Limb (tissue), 2 donors: ENCODE data around the gene CTNND2.

ENCODE experiments used
- DNase-seq, 2 donors: peaks; one replicate each; pipeline ENCODE4 v3.0.0-alpha.2; 2016; ENCODE audit errors: extremely low spot score in 2 of 2

The CTNND2 gene

GRCh38 chr5:11520241-11520930 lies 383.9 kb downstream of the CTNND2 start:
- DNase-seq, result no peak

GRCh38 chr5:11519236-11519635 lies 385.0 kb downstream of the CTNND2 start:
- no peak for DNase-seq

- no peak for DNase-seq
These were observed 385.6 kb downstream of the CTNND2 start for GRCh38 chr5:11518676-11519075.

GRCh38 chr5:11514705-11515432 lies 389.4 kb downstream of the CTNND2 start:
- no peak for DNase-seq

GRCh38 chr5:11511878-11512277 lies 392.4 kb downstream of the CTNND2 start:
- no peak for DNase-seq

- DNase-seq, result no peak
These were observed 393.4 kb downstream of the CTNND2 start for GRCh38 chr5:11510889-11511288.

- no peak for DNase-seq
These were observed 394.5 kb downstream of the CTNND2 start for GRCh38 chr5:11509793-11510192.

GRCh38 chr5:11507156-11507910 lies 396.9 kb downstream of the CTNND2 start:
- no peak for DNase-seq

- no peak for DNase-seq
These were observed 399.4 kb downstream of the CTNND2 start for GRCh38 chr5:11504886-11505193.

- DNase-seq, result no peak
These were observed 400.0 kb downstream of the CTNND2 start for GRCh38 chr5:11504065-11504885.

GRCh38 chr5:11502783-11503182 lies 401.5 kb downstream of the CTNND2 start:
- DNase-seq, result no peak

GRCh38 chr5:11497651-11498050 lies 406.6 kb downstream of the CTNND2 start:
- no peak for DNase-seq

GRCh38 chr5:11496137-11496719 lies 408.0 kb downstream of the CTNND2 start:
- DNase-seq, result no peak

- DNase-seq, result no peak
These were observed 409.9 kb downstream of the CTNND2 start for GRCh38 chr5:11494340-11494739.

- DNase-seq, result no peak
These were observed 412.7 kb downstream of the CTNND2 start for GRCh38 chr5:11491404-11492075.

GRCh38 chr5:11483630-11484029 lies 420.6 kb downstream of the CTNND2 start:
- DNase-seq, result no peak

GRCh38 chr5:11482011-11482410 lies 422.2 kb downstream of the CTNND2 start:
- DNase-seq, result no peak

GRCh38 chr5:11477786-11478185 lies 426.5 kb downstream of the CTNND2 start:
- no peak for DNase-seq

- no peak for DNase-seq
These were observed 427.4 kb downstream of the CTNND2 start for GRCh38 chr5:11476866-11477265.

- DNase-seq, result no peak
These were observed 435.8 kb downstream of the CTNND2 start for GRCh38 chr5:11468334-11469039.
